PC-9 (cell line): ENCODE data around the gene SMAP1.

Experiments used
- CTCF ChIP-seq: fragments of 200-600 bp; sonication (generic); conservative IDR thresholded peaks from 2 replicates; pipeline ENCODE4 v1.6.1; 2017; ENCODE audit warnings: mixed run types, antibody characterized with exemption, mild to moderate bottlenecking, moderate library complexity
- EZH2 ChIP-seq: fragments of 200-600 bp; sonication (generic); IDR thresholded peaks from 2 replicates; pipeline ENCODE4 v1.8.0; 2017; ENCODE audit warnings: antibody characterized with exemption, low read depth

GRCh38 chr6:70819646-70820045, 152.0 kb downstream of the SMAP1 start:
- no peak for TF ChIP-seq CTCF
- no peak for TF ChIP-seq EZH2
